ENCODE results near the gene SMAD9.

DNA sequence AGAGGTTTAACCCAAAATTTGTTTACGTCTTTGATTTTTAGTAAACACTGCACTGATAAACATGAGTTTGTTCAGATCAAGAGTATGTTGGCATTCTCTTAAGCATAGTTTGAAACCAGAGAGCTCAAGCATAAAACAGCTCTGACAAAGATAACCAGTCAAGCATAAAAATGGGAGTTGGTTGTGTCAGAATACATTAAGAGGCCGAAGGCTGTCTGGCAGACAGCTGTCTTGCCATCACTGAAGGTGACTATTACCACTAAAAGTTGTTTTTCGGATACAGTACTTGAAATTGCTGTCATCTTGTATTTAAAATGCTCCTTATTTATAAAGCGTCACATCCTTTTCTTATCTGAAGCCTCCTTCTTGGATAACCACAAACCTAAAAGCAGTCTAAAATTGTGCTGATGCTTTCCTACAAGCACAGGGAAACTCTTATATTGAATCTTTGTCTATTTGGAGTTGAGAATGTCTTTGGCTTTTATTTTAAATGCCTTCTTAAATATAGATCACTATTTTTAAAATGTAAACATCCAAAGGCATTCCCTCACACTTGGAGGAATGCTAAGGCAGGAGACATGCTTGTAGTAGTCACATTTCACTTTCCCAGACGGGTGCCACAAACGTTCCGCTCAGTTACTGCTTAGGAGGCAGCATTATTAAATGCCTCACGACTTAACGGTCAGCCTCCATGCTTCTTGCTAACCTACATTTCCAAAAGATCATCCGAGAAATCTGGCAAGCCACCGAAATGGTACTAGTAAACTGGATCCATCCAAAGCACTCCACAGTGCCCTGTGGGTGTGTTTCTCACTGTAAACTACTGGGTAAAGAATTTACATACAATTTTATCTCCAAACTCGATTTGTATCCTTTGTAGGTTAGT is 1.5 kb downstream of the SMAD9 start:
- TF ChIP-seq, protein P1, sequence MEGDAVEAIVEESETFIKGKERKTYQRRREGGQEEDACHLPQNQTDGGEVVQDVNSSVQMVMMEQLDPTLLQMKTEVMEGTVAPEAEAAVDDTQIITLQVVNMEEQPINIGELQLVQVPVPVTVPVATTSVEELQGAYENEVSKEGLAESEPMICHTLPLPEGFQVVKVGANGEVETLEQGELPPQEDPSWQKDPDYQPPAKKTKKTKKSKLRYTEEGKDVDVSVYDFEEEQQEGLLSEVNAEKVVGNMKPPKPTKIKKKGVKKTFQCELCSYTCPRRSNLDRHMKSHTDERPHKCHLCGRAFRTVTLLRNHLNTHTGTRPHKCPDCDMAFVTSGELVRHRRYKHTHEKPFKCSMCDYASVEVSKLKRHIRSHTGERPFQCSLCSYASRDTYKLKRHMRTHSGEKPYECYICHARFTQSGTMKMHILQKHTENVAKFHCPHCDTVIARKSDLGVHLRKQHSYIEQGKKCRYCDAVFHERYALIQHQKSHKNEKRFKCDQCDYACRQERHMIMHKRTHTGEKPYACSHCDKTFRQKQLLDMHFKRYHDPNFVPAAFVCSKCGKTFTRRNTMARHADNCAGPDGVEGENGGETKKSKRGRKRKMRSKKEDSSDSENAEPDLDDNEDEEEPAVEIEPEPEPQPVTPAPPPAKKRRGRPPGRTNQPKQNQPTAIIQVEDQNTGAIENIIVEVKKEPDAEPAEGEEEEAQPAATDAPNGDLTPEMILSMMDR (IDR thresholded peaks at IDR 0.05): no peak
- TF ChIP-seq POLR2A (IDR thresholded peaks at IDR 0.05): no peak

Data from esophagus squamous epithelium (tissue), 4 donors.